Astrocyte of the hippocampus (primary cell): Measurements from ENCODE around the gene HOOK2.
"Not testable (repeated sequence)": the region's sequence is repeated elsewhere in the genome, so short reads cannot be mapped to it uniquely, and the experiment has no call there.

Experiments used
- DNase-seq: peaks from one replicate; pipeline ENCODE4 v3.0.0; 2011; ENCODE audit warnings: low read depth, low spot score

Gene HOOK2

GRCh38 chr19:12754465-12755196, 20.7 kb downstream of the HOOK2 start:
- no peak for DNase-seq

DNA sequence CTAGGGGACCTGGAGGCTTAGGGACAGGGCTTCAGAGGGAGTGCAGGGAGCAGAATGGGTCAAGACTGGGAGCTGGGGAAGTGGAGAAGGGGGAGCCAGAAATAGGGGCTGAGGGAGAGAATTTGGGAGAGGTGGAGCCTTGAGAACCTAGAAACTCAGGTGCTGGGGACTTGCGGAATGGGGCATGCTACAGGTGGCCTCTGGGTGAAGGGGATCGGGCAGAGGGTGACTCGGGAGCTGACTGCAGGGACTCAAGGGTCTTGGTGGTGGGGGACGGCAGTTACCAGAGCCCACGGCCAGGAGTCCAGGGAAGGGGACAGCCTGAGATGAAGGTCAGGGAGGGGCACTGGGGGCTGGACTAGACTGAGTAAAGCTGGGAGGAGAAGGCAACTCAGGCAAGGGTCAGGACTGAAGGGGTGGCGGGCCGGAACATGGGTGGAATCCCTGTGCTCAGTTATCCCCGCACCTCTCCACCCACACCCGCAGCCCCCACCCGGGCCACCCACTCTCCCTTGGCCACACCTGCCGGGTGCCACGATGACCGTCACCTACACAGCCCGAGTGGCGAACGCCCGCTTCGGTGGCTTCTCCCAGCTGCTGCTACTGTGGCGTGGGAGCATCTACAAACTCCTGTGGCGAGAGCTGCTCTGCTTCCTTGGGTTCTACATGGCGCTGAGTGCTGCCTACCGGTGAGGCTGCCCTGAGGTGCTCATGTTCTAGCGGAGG, 23.1 kb downstream of the HOOK2 start:
- DNase-seq: no peak

GRCh38 chr19:12751635-12752034, 23.7 kb downstream of the HOOK2 start, which contains the start of gene BEST2:
BEST2 (plus strand) TSS chr19:12751791; CDS start chr19:12752593, 802 bp downstream.
- DNase-seq: no peak

DNA sequence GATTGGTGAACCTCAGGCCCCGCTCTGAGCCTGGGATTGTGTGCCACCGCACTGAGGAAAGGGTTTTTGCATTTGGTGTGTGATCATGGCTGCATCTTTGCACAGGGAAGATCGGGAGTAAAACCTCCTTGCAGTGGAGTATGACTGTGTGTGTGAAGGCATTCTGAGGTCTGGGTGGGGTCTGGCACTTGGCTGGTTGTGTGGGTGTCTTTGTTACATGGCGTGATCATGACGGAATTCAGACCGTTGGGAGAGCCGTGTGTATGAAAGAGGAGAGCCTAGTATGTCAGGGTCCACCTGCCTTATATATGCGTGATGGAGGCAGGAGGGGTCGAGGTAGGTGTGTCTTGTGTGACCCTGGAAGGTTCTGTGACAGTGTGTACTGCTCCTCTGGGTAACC, 24.5 kb downstream of the HOOK2 start:
- no peak for DNase-seq

GRCh38 chr19:12749938-12750521, 25.3 kb downstream of the HOOK2 start:
- no peak for DNase-seq

- no peak for DNase-seq
Observed at GRCh38 chr19:12748489-12748888, 26.9 kb downstream of the HOOK2 start.

GRCh38 chr19:12745166-12745897, 30.0 kb downstream of the HOOK2 start:
- DNase-seq: peak; percentile 77

DNA sequence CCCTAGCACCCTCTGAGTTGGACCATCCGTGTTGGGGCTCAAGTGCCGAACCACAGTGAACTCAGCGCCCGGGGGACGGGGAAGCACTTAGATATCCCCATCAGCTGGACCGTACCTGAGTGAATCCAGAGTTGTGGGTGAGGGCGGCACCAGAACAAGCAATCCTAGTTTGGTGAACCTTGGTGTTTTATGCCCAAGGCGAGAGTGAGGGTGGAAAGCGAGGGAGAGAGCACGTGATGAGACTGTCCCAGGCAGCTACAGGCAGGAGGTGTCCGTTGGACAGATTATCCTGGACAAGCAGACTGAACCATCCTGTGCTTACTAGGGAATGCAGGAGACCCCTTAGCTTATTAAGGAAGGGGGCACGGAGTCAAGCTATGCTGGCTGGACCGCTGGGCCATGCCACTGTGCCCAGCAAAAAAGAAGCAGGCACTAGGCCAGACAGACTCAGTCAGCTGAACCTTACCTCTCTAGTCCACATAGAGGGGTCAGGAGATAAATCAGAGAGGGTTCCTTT, 37.5 kb downstream of the HOOK2 start:
- no peak for DNase-seq

DNA sequence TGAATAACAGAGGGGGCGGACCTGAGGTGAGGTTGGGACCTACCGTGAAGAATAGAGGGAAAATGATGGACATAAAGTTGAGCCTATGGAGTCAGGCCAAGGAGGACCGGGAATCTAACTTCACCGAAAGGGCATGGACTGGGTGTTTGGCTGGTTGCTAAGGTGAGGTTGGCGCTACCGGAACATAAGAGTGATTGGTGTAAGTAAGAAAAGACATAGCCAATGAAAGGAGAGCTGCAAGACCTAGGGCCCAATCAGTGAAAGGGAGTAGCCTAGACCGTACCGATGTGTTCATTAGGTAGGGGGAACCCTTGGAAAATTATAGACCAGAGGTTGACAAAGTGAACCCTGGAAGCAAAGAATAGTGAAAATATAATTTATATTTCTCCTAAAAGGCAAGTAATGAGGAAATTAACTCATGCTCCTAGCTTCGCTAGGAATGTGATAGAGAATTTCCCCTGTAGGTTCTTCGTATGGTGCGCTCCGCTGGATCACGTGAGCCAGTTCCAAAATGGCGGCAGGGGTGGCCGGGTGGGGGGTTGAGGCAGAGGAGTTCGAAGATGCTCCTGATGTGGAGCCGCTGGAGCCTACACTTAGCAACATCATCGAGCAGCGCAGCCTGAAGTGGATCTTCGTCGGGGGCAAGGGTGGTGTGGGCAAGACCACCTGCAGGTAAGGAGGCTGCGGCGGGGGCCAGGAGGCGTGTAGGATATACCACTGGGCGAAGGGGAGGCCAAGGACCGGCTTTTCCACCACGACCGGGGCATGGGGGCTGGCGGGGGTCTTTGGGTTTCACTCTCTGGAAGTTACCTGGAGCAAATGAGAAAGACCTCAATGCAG, 38.1 kb downstream of the HOOK2 start, which contains the start of gene GET3:
Gene GET3, plus strand, starts transcription at position 503 of the 840 bp plus-strand sequence. Its CDS starts 9 bp downstream, at position 512.
- DNase-seq: peak; percentile 100

DNA sequence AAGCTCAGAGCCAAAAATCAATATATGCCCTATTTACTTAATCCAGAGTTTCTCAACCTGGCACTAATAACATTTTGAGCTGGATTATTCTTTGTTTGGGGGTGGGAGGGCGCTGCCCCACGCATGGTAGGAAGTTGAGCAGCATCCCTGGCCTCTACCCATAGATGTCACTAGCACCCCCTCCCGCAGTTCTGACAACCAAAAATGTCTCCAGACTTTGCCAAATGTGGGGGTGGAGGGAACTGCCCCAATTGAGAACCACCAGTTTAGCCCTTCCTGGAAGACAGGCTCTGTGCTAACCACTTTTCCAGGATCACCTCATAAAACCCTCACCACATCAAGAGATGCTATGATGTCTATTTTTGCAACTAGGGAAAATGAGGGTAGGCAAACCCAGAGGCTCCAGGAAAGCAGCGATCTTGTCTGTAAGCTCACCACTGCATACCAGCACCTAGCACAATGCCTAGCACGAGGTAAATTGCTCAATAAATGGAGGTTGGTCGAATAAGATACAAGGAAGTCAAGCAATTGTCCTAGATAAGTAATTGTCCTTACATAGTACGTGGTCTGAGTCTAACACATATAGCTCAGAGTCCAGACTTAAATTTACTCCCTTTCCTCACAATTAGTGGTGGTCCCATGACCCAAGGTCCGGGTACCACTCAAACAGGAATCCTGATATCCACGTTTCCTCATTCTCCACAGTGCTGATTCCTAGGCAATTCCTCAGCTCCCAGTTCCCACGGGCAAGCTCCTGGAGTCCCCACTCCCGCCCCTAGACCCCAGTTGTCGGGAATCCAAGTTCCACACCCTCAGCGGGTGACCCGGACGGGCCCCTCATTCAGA, 41.8 kb downstream of the HOOK2 start:
- DNase-seq: peak; percentile 51

GRCh38 chr19:12731337-12731736, 44.0 kb downstream of the HOOK2 start:
- no peak for DNase-seq

DNA sequence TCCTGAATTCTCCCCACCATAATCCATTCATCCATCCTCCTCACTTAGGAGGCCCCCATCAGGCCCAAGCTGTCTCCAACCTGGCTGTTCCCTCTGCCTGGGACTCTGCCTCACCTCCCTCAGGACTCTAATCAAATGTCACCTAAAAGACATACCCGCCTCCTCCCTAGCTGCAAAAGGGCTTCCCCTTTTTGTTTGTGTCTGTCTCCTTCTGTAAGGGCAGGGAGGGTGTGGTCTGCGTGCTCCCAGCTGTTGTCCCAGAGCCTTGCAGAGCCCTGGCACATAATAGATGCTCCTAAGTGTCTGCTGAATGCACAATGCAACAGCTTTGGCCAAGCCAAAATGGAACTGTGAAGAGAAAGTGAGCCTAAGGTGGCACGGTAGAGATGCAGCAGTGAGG, 45.3 kb downstream of the HOOK2 start:
- no peak for DNase-seq

GRCh38 chr19:12727745-12728433, 47.5 kb downstream of the HOOK2 start:
- DNase-seq: no peak

DNA sequence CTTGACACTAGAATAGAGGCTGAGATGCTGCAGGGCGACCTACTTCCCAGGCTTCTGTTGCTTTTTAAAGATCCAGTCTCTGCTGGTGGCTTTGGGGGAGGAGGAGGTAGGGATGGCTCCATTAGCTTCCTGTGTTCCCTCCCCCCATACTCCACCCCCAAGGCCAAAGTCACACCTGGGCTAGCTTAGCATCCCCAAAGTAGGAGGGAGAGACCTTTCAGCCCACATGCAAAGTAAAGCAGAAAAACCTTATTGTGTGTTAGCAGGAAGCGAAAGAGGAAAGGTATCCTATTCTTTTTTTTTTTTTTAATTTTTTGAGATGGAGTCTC, 48.4 kb downstream of the HOOK2 start:
- no peak for DNase-seq

- not testable (repeated sequence) for DNase-seq
Observed at GRCh38 chr19:12725612-12726011, 49.7 kb downstream of the HOOK2 start.

GRCh38 chr19:12723641-12724426, 51.5 kb downstream of the HOOK2 start, which contains the start of gene TNPO2:
TNPO2 (minus strand) TSS chr19:12723932; CDS start chr19:12720977, 2,955 bp downstream.
- DNase-seq: peak; percentile 78

- DNase-seq: no peak
Observed at GRCh38 chr19:12723381-12723640, 52.0 kb downstream of the HOOK2 start.

GRCh38 chr19:12722566-12723380, 52.6 kb downstream of the HOOK2 start:
- peak; percentile 99 for DNase-seq
